Measurements from ENCODE around the gene TAF7L.

TAF7L gene

GRCh38 chrX:101231080-101231479 lies 60.1 kb downstream of the TAF7L start:
- no peak for DNase-seq
- intact Hi-C loops (cut with DNase I), result no loop called here

GRCh38 chrX:101230636-101231035 lies 60.5 kb downstream of the TAF7L start:
- intact Hi-C loops (cut with DNase I), result no loop called here
- DNase-seq, result no peak

- no peak for DNase-seq
- intact Hi-C loops (cut with DNase I), result no loop called here
Observed at GRCh38 chrX:101229170-101229569, 62.0 kb downstream of the TAF7L start.

GRCh38 chrX:101223226-101223625 lies 67.9 kb downstream of the TAF7L start:
- intact Hi-C loops (cut with DNase I), result no loop called here
- DNase-seq, result no peak

GRCh38 chrX:101220662-101221260 lies 70.4 kb downstream of the TAF7L start:
- peak in 17 of 42 donors; percentile 2 to 43 (median 23) for DNase-seq
- intact Hi-C loops (cut with DNase I), result no loop called here

- DNase-seq, result peak in 37 of 42 donors; percentile 2 to 72 (median 26)
- intact Hi-C loops (cut with DNase I), result no loop called here
Observed at GRCh38 chrX:101219864-101220346, 71.2 kb downstream of the TAF7L start.

- intact Hi-C loops (cut with DNase I), result no loop called here
- no peak for DNase-seq
Observed at GRCh38 chrX:101219116-101219863, 71.8 kb downstream of the TAF7L start, which contains the start of gene DRP2. Gene DRP2, plus strand, starts transcription at chrX:101219786. Its CDS starts 11,862 bp downstream, at chrX:101231648.
